KMS-11 (cell line): ENCODE data around the gene VPS52.
A peak's percentile ranks its signal among the peaks of the same experiment; 100 is the strongest.
"Not testable (repeated sequence)": the region's sequence is repeated elsewhere in the genome, so short reads cannot be mapped to it uniquely, and the experiment has no call there.

Experiments
- H2AFZ ChIP-seq: fragments of 200-600 bp; sonication (generic); 2 replicates; pipeline ENCODE4 v1.6.1; 2016; ENCODE audit warnings: antibody characterized with exemption, mixed run types, low read depth
- H3K27ac ChIP-seq: fragments of 200-600 bp; sonication (generic); 2 replicates; pipeline ENCODE4 v1.6.1; 2016; ENCODE audit warnings: mild to moderate bottlenecking, mixed run types
- H3K27me3 ChIP-seq: fragments of 200-600 bp; sonication (generic); 2 replicates; pipeline ENCODE4 v1.6.1; 2017; ENCODE audit warnings: mild to moderate bottlenecking, low read depth, mixed run types, moderate library complexity; ENCODE audit not compliant: insufficient read depth
- H3K36me3 ChIP-seq: fragments of 200-600 bp; sonication (generic); 2 replicates; pipeline ENCODE4 v1.6.1; 2017; ENCODE audit warnings: mild to moderate bottlenecking, mixed run types; ENCODE audit not compliant: insufficient read depth
- H3K4me1 ChIP-seq: fragments of 200-600 bp; sonication (generic); 2 replicates; pipeline ENCODE4 v1.6.1; 2016; ENCODE audit warnings: mild to moderate bottlenecking, low read depth, mixed run types; ENCODE audit not compliant: poor library complexity, severe bottlenecking
- H3K4me2 ChIP-seq: fragments of 200-600 bp; sonication (generic); 2 replicates; pipeline ENCODE4 v1.7.0; 2016; ENCODE audit warnings: mild to moderate bottlenecking, mixed run types
- H3K4me3 ChIP-seq: fragments of 200-600 bp; sonication (generic); IDR thresholded peaks from 2 replicates; pipeline ENCODE4 v1.6.1; 2017; ENCODE audit warnings: low read depth, low read length, mixed read lengths; ENCODE audit not compliant: insufficient read depth
- H3K79me2 ChIP-seq: fragments of 200-600 bp; sonication (generic); 2 replicates; pipeline ENCODE4 v1.6.1; 2016; ENCODE audit warnings: low read depth, mixed run types; ENCODE audit not compliant: insufficient read depth
- H3K9ac ChIP-seq: fragments of 200-600 bp; sonication (generic); 2 replicates; pipeline ENCODE4 v1.6.1; 2016; ENCODE audit warnings: mild to moderate bottlenecking, mixed run types
- H4K20me1 ChIP-seq: fragments of 200-600 bp; sonication (generic); 2 replicates; pipeline ENCODE4 v1.6.1; 2016; ENCODE audit warnings: mild to moderate bottlenecking, mixed run types; ENCODE audit not compliant: insufficient read depth
- TF ChIP-seq, protein P1 (sequence below): fragments of 200-600 bp; sonication (generic); conservative IDR thresholded peaks from 2 replicates; pipeline ENCODE4 v1.6.1; 2017; ENCODE audit warnings: low read depth, mild to moderate bottlenecking, antibody characterized with exemption, low read length, moderate library complexity, mixed read lengths

The VPS52 gene

GRCh38 chr6:33286946-33287914 is 15.6 kb upstream of the VPS52 start:
- no peaks in the 10 kb centered on the region for H3K27me3 ChIP-seq
- no peak overlapping the region for H2AFZ ChIP-seq
- no peaks in the 10 kb centered on the region for H4K20me1 ChIP-seq
- H3K79me2 ChIP-seq, result peaks cover 23% of the 10 kb centered on the region; the same call in 1 of the 2 replicates
- no peak overlapping the region for H3K9ac ChIP-seq
- H3K4me3 ChIP-seq, result no peak overlapping the region
- no peak overlapping the region for H3K27ac ChIP-seq
- 0 out of 2 replicates have a peak overlapping the region, but pooled peaks have one; percentile 96 for H3K4me2 ChIP-seq
- H3K4me1 ChIP-seq, result peaks cover 18% of the 10 kb centered on the region
- H3K36me3 ChIP-seq, result no peaks in the 10 kb centered on the region; the same call in 1 of the 2 replicates
- TF ChIP-seq, protein P1, sequence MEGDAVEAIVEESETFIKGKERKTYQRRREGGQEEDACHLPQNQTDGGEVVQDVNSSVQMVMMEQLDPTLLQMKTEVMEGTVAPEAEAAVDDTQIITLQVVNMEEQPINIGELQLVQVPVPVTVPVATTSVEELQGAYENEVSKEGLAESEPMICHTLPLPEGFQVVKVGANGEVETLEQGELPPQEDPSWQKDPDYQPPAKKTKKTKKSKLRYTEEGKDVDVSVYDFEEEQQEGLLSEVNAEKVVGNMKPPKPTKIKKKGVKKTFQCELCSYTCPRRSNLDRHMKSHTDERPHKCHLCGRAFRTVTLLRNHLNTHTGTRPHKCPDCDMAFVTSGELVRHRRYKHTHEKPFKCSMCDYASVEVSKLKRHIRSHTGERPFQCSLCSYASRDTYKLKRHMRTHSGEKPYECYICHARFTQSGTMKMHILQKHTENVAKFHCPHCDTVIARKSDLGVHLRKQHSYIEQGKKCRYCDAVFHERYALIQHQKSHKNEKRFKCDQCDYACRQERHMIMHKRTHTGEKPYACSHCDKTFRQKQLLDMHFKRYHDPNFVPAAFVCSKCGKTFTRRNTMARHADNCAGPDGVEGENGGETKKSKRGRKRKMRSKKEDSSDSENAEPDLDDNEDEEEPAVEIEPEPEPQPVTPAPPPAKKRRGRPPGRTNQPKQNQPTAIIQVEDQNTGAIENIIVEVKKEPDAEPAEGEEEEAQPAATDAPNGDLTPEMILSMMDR, result no peak

DNA sequence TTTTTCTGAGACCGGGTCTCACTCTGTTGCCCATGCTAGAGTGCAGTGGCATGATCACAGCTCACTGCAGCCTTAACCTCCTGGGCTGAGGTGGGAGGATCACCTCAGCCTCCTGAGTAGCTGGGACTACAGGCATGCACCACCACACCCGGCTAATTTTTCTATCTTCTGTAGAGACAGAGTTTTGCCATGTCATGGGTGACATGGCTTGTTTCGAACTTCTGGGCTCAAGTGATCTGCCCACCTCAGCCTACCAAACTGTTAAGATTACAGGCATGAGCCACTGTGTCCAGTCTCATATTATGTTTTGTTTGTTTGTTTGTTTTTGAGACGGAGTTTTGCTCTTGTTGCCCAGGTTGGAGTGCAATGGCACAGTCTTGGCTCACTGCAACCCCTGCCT is 13.5 kb upstream of the VPS52 start:
- H3K27me3 ChIP-seq, H4K20me1 ChIP-seq, H3K27ac ChIP-seq, H3K9ac ChIP-seq, H3K36me3 ChIP-seq, H2AFZ ChIP-seq, H3K4me2 ChIP-seq, H3K4me3 ChIP-seq: not testable (repeated sequence)
- Histone ChIP-seq H3K4me1 (peaks cover 11% of the 10 kb centered on the region), H3K79me2 (peaks cover 18% of the 10 kb centered on the region; the same call in 1 of the 2 replicates)

DNA sequence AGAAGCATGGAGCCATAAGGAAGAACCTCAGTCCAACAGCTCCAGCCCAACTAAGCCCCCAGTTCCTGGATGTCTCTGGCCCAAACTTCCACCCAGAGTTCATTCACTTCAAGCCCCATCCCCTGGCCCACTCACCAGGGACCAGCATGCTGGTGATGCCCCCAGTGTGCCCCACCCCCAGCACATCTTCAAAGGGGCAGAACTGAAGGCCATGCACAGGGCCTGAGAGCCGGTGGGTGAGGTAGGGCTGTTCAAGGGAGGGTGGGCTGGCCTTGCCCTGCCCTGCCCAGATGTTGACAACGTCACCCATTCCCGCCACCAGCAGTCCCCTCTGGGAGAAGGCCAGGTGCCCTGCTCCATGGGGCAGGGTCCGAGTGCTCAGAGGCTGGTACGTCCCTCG is 8.9 kb upstream of the VPS52 start:
- no peak overlapping the region for H3K4me3 ChIP-seq
- TF ChIP-seq, protein P1, result no peak
- H3K9ac ChIP-seq, result no peak overlapping the region
- no peak overlapping the region for H2AFZ ChIP-seq
- no peak overlapping the region for H3K4me2 ChIP-seq
- H3K36me3 ChIP-seq, result peaks cover 3% of the 10 kb centered on the region; the same call in 1 of the 2 replicates
- H4K20me1 ChIP-seq, result no peaks in the 10 kb centered on the region
- H3K27ac ChIP-seq, result no peak overlapping the region
- H3K79me2 ChIP-seq, result no peaks in the 10 kb centered on the region
- no peaks in the 10 kb centered on the region for H3K4me1 ChIP-seq
- H3K27me3 ChIP-seq, result no peaks in the 10 kb centered on the region

DNA sequence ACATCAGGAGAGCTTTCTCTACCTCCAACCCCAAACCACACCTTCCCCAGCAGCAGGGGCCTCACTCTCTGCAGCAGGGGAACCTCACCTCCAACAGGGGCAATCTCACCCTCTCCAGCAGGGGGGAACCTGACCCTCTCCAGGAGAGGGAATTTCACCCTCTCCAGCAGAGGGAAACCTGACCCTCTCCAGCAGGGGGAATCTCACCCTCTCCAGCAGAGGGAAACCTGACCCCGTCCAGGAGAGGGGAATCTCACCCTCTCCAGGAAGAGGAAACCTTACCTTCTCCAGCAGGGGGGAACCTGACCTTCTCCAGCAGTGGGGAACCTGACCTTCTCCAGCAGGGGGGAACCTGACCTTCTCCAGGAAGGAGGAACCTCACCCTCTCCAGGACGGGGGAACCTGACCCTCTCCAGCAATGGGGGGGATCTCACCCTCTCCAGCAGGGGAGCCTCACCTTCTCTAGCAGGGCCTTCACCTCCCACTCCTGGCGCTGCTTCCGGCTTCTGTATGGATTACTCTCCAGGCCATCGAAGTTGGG is 8.4 kb upstream of the VPS52 start:
- Histone ChIP-seq H4K20me1 (no peaks in the 10 kb centered on the region), H3K4me1 (peaks cover 2% of the 10 kb centered on the region), H3K4me3 (no peak overlapping the region), H3K27ac (no peak overlapping the region), H3K9ac (no peak overlapping the region), H2AFZ (no peak overlapping the region), H3K36me3 (peaks cover 8% of the 10 kb centered on the region; the same call in 1 of the 2 replicates), H3K79me2 (peaks cover 5% of the 10 kb centered on the region; the same call in 1 of the 2 replicates), H3K4me2 (no peak overlapping the region), H3K27me3 (no peaks in the 10 kb centered on the region)
- TF ChIP-seq, protein P1, result peak; percentile 46; the same call in 1 of the 2 replicates
